ENCODE measurements around the gene RMI2. TPM values are rescaled to one million over a fixed set of nuclear protein-coding genes. Genes with fewer than 3 reads are reported as not detected.

RMI2 gene
- total and polyA plus RNA-seq, 8 donors: 2.3 to 79.9 (median 8.3) TPM

- TF ChIP-seq CTCF (IDR thresholded peaks at IDR 0.05): no peak
- no peak for TF ChIP-seq POLR2AphosphoS5 (IDR thresholded peaks at IDR 0.05)
- TF ChIP-seq EP300 (IDR thresholded peaks at IDR 0.05): no peak
- TF ChIP-seq POLR2A (IDR thresholded peaks at IDR 0.05): no peak
Observed at GRCh38 chr16:11358531-11358930, 13.3 kb downstream of the RMI2 start.

GRCh38 chr16:11359370-11359769 lies 14.1 kb downstream of the RMI2 start:
- DNase-seq: peak in 1 of 2 donors; percentile 80
- H3K27me3 ChIP-seq: peaks cover 0 to 28% (median 0%) of the 10 kb centered on the region in 3 donors
- H3K27ac ChIP-seq: no peak overlapping the region
- H3K4me1 ChIP-seq: peaks cover 12 to 62% (median 38%) of the 10 kb centered on the region in 4 donors
- TF ChIP-seq POLR2A (IDR thresholded peaks at IDR 0.05) (no peak), EP300 (IDR thresholded peaks at IDR 0.05) (no peak), POLR2AphosphoS5 (IDR thresholded peaks at IDR 0.05) (no peak), CTCF (IDR thresholded peaks at IDR 0.05) (no peak)
- no peak overlapping the region for H3K4me3 ChIP-seq
- no peaks in the 10 kb centered on the region for H3K9me3 ChIP-seq
- no peaks in the 10 kb centered on the region for H3K36me3 ChIP-seq
- intact Hi-C loops (cut with DNase I; ENCODE audit: low total_unique reads): no loop called here
- WGBS, 5 donors: 54 to 72% (median 64%) methylated on average over 5 of the region's 5 CpGs

More at GRCh38 chr16:11358531-11358930, 13.3 kb downstream of the RMI2 start:
- Histone ChIP-seq H3K4me1 (peaks cover 12 to 61% (median 36%) of the 10 kb centered on the region in 4 donors), H3K9me3 (no peaks in the 10 kb centered on the region), H3K4me3 (no peak overlapping the region), H3K27ac (no peak overlapping the region), H3K27me3 (peaks cover 0 to 28% (median 0%) of the 10 kb centered on the region in 3 donors), H3K36me3 (no peaks in the 10 kb centered on the region)
- WGBS, 5 donors: 76 to 91% (median 86%) methylated on average over 7 of the region's 7 CpGs
- DNase-seq: no peak
- intact Hi-C loops (cut with DNase I; ENCODE audit: low total_unique reads): no loop called here

- Histone ChIP-seq H3K4me3 (no peak overlapping the region), H3K27ac (no peak overlapping the region), H3K9me3 (no peaks in the 10 kb centered on the region), H3K36me3 (no peaks in the 10 kb centered on the region), H3K4me1 (peaks cover 12 to 60% (median 39%) of the 10 kb centered on the region in 4 donors), H3K27me3 (peaks cover 0 to 28% (median 0%) of the 10 kb centered on the region in 3 donors)
- WGBS, 5 donors: 75 to 86% (median 79%) methylated on average over 13 of the region's 13 CpGs
- TF ChIP-seq POLR2AphosphoS5 (IDR thresholded peaks at IDR 0.05): no peak
- TF ChIP-seq EP300 (IDR thresholded peaks at IDR 0.05): no peak
- TF ChIP-seq CTCF (IDR thresholded peaks at IDR 0.05): no peak
- TF ChIP-seq POLR2A (IDR thresholded peaks at IDR 0.05): no peak
- intact Hi-C loops (cut with DNase I; ENCODE audit: low total_unique reads): no loop called here
- no peak for DNase-seq
Observed at GRCh38 chr16:11360641-11361373, 15.5 kb downstream of the RMI2 start.

- H3K4me1 ChIP-seq: peaks cover 11 to 56% (median 34%) of the 10 kb centered on the region in 4 donors
- TF ChIP-seq EP300 (IDR thresholded peaks at IDR 0.05) (no peak), POLR2A (IDR thresholded peaks at IDR 0.05) (no peak), CTCF (IDR thresholded peaks at IDR 0.05) (no peak), POLR2AphosphoS5 (IDR thresholded peaks at IDR 0.05) (no peak)
- H3K27ac ChIP-seq: no peak overlapping the region
- 64 to 76% (median 67%) methylated on average over 13 to 16 of the region's 16 CpGs for WGBS, 5 donors
- H3K4me3 ChIP-seq: no peak overlapping the region
- no peaks in the 10 kb centered on the region for H3K36me3 ChIP-seq
- DNase-seq: no peak
- peaks cover 0 to 28% (median 0%) of the 10 kb centered on the region in 3 donors for H3K27me3 ChIP-seq
- intact Hi-C loops (cut with DNase I; ENCODE audit: low total_unique reads): no loop called here
- H3K9me3 ChIP-seq: no peaks in the 10 kb centered on the region
Observed at GRCh38 chr16:11361701-11362451, 16.6 kb downstream of the RMI2 start.
